Skin epidermis (tissue), 12 donors: ENCODE measurements around the gene KCNJ9.
A peak's percentile ranks its signal among the peaks of the same experiment; 100 is the strongest.
"Not testable (repeated sequence)": the region's sequence is repeated elsewhere in the genome, so short reads cannot be mapped to it uniquely, and the experiment has no call there.

Experiments used
- H3K27ac ChIP-seq, 21 experiments: fragments of 200-600 bp; sonication (generic) in 11 of 21; one replicate each; pipeline ENCODE4 v1.5.0; 2020; ENCODE audit warnings: mild to moderate bottlenecking in 3 of 21, inconsistent platforms in 2 of 21, moderate library complexity in 2 of 21
- H3K4me3 ChIP-seq, 7 experiments: fragments of 200-600 bp; sonication (generic) in 2 of 7; one replicate each; pipeline ENCODE4 v1.5.0; 2020; ENCODE audit warnings: inconsistent platforms in 2 of 7, mild to moderate bottlenecking in 2 of 7, moderate library complexity in 1 of 7

KCNJ9 gene

DNA sequence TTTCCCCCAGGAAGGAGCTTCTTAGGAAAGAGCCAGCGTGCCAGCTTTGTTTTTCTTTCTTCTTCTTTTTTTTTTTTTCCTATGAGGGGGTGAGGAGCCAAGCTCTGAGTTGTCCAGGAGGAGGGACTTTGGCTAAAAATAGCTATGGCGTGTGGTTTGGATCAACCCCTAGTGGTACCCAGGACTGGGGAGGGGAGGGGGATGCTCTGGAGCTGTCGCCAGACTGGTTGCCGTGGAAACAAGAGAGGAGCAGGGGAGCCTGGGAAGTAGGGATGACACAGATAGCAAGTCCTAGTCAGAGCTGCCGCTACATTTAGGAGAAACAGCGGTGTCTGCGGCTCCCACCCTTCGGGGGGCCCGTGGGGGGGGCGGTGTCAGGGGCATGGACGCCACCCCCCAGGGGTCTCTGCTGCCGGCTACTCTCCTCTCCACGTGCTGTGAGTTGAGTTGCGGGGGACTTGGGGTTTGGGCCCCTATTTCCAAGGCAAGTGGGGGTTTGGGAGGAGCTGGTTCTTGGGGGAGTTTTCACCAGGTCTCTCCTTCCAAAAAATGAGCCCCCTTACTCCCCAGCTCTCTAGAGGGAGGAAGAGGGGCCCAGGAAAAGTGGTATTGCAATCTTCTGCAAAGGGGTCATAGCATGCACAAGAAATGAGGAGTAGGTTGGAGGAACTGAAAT lies at the start of gene KCNJ9:
TSS of gene KCNJ9 (plus strand) at position 278 of the 676 bp plus-strand sequence. CDS start 2,493 bp downstream, outside the sequence.
- no peak within 1 kb of the TSS for H3K27ac ChIP-seq
- H3K4me3 ChIP-seq = no peak within 1 kb of the TSS

DNA sequence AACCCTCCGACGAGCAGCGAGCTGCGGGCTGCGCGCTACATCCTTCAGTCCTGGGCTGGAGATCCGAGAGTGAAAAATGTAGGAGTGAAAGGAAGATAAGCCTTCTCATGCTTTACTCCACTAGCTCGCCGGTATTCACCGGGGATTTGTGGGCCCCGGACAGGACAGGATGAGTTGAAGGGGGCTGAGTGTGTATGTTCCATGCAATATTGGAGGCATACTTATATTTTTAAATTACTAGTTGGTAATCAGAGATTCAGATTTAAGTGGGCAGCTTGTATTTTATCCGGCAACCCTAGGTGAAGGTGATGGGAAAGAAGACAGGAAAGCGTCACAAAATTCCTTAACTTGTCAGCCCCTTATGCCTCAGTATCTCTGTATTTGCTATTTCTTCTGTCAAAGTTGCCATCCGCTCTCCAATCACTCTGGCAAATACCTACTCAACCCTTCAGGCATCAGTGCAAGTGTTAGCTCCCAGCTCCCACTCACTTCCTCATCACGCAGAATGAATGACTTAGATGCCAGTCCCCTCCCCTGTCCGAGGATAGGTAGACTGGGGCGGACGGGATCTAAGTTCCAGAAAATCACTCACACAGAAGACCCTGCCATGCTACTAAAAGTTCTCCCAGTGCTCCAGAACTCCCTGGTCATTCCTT lies 49.0 kb upstream of the KCNJ9 start:
- Histone ChIP-seq H3K27ac (peak overlapping the region in 19 of 21 experiments; percentile 26 to 87 (median 76)), H3K4me3 (peak overlapping the region; percentile 72 to 93 (median 83))

DNA sequence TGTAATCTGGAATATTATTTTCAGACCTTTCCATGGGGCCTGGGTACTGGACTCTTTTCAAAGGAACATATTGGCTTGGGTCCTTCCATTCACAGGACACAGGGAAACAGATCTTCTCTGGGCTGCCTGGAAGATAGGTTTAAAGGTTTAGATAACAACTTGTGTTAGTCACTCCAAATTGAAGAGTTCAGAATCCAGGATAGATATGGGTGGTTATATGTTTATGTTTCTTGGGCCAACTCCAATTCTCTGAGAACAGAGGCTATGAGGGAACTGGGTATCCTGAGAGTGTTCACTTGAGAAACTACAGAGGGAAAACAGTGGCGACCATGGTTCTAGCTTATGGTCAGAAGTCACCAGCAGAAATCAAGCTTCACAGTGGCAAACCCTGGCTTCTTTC lies 40.9 kb upstream of the KCNJ9 start:
- Histone ChIP-seq H3K27ac (no peak overlapping the region), H3K4me3 (no peak overlapping the region)

DNA sequence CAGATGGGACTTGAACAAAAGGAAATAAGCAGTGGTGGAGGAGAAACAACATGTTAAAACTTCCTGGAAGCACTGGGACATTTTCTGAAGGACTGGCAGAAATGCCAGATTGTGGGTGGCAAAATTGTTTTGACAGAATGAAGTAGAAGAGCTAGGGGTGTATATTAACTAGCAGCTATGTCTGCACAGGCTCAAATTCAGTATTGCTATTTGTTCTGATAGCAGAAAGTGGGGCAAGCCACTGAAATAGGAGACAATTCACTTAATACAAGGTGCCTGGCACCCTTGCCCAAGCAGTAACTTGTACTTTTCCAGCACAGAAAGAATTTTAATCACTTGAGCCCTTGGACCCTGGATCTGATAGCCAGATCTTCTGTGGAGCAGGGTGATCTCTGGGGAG lies 37.8 kb upstream of the KCNJ9 start:
- H3K27ac ChIP-seq = no peak overlapping the region
- no peak overlapping the region for H3K4me3 ChIP-seq

DNA sequence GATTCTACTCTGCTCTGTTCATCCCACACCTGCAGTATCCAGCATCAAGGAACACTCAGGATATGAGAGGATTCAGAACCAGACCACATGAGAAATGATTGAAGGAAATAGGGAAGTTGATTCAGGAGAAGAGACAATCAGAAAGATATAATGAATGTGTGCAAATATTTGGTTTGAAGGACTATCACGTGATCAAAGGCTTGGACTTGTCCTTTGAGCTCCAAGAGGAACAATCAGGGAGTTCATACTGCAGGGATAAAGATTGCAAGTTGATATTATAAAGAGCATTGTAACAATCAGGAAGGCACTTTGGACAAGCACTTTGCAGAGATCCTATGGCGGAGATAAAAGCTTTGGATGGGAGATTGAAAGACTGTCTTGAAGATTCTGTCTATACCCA lies 35.7 kb upstream of the KCNJ9 start:
- no peak overlapping the region for H3K4me3 ChIP-seq
- H3K27ac ChIP-seq = no peak overlapping the region

DNA sequence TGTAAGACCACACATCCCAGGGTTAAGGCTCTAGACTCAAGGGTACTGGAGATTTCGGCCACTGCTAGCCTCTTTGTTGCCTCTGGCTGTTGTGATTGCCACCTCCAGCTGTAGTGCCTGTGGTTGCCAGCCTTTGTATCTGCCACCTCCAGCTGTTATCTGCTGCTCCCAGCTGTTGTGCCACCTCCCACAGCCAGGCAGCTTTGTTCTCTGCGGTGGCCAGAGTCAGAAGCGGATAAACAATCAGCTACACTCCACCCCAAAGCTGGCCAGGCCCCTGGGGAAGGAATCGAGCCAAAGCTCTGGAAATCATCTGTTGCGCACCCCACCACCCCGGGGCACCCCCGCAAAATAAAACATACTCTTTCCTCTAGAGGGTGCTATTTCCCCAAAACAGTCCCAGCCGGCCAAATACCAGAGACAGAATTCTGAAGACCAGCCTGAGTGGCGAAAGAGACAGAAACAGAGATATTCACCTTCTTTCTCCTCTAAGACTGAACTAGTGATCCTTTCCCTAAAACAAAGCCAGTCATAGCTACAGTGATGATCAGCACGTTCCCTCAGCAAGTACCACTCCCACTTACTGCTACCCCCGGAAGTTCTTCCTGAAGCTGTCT lies 34.7 kb upstream of the KCNJ9 start:
- Histone ChIP-seq H3K4me3 (no peak overlapping the region), H3K27ac (no peak overlapping the region)

DNA sequence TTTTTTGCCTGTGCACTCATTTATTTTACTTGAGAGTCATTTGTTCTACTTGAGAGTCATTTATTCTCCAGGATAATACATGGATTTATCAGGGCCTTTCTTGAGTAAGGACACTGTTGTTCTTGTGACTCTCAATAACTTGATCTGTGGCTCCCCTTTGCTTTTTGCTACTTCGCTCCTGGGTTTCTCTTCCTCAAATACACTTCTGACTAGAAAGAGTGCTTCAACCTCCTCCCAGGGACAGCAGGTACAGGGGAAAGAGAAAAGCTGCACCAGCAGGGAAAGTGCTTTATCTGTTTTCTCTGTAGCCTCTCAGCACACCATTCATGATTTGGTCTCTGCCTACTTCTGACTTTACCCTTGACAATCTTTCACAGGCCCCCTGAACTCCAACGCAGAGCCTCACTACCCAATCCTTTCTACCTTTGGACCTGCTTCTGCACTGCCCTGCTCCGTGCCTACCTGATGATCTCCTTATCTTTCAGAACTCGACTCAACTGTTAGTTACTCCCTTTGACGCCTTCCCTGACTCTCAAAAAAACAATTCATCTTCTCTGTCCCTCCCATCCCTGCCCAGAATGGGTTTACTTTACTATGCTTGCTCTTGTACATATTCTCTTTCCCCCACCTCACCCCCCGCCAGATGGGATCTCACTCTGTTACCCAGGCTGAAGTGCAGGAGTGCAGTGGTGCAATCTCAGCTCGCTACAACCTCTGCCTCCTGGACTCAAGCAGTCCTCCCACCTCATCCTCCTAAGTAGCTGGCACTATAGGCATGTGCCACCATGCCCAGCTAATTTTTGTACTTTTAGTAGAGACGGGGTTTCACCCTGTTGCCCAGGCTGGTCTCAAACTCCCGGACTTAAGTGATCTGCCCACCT lies 34.0 kb upstream of the KCNJ9 start:
- Histone ChIP-seq H3K4me3 (no peak overlapping the region), H3K27ac (no peak overlapping the region)

DNA sequence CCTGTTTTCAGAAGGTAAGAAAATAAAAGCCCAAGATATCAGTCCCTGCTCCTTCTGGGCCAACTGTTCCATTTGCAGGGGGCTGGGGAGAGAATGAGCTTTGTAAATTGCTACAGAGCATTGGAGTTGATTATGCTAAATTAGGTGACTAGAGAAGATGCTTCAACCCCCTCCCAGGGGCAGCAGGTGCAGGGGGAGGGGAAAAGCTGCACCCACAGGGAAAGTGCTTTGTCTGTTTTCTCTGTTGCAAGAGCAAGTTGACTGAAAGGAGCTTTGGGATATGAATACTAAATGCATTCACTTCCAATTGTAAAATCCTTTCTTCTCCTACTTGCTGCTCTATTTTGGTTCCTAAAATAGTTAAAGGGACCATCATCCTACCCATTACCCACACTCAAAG lies 33.0 kb upstream of the KCNJ9 start:
- no peak overlapping the region for H3K27ac ChIP-seq
- no peak overlapping the region for H3K4me3 ChIP-seq

DNA sequence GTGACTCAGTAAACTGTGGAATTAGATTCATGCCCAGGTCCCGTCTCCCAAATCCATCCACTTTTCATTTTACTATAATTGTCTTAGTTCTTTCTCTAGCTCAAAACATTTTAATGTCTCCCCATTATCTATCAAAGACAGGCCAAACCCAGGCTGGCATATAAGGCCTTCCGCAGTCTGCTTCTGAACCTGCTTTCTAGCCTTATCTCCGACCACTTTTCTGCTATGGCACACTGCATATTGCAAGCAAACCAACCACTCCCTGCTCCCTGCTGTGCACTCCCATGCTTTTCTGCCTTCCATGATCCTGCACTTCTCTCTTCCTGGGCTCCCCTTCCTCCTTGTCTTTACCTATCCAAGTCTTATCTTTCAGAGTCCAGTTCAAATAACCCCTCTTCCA lies 32.2 kb upstream of the KCNJ9 start:
- no peak overlapping the region for H3K27ac ChIP-seq
- no peak overlapping the region for H3K4me3 ChIP-seq

DNA sequence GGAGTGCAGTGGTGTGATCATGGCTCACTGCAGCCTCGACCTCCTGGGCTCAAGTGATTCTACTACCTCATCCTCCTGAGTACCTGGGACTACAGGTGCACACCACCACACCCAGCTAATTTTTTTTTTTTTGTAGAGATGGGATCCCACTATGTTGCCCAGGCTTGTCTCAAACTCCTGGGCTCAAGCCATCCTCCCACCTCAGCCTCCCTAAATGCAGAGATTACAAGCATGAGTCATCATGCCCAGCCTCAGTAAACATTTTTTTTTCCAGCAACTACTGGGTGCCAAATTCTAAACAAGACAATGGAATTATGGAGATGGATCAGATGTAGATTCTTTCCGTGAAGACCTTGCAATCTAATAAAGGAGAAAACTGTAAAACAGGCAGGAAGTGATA lies 31.2 kb upstream of the KCNJ9 start:
- not testable (repeated sequence) for H3K27ac ChIP-seq, H3K4me3 ChIP-seq

DNA sequence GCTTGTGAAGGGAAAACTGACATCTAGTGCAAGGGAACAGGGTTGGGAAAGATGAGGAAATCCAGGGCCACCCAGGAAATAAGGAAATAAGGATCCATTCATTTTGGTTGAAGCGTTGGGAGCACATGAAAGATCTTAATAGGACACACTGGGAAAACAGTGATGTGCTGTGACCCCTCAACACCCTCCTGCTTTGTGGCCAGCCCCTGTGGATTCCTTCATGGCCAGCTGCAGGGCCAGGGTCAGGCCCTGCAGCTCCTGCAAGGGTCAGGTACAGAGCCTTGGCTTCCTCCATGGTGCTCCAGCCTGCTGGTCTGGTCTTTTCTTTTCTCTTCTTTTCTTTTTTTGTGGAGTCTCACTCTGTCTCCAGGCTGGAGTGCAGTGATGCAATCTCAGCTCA lies 30.7 kb upstream of the KCNJ9 start:
- Histone ChIP-seq H3K27ac (no peak overlapping the region), H3K4me3 (no peak overlapping the region)

DNA sequence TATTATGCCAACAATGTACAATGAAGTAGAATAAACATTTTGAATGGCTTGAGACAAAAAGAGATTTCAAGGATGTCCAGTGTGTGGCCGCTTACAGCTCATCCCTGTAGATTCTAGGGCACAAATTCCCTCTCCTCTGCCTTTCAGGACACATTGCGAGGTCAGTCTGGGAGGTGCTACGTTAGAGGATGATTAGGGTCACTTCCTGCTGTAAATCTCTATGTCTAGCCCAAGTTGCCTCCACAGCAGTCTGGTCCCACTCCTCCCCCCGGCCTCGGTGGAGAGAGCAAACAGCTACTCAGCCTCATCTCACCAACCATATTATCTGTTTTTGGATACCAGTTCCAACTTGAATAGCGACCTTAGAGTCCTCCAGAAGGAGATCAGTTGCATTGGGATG lies 28.4 kb upstream of the KCNJ9 start:
- no peak overlapping the region for H3K27ac ChIP-seq
- no peak overlapping the region for H3K4me3 ChIP-seq

DNA sequence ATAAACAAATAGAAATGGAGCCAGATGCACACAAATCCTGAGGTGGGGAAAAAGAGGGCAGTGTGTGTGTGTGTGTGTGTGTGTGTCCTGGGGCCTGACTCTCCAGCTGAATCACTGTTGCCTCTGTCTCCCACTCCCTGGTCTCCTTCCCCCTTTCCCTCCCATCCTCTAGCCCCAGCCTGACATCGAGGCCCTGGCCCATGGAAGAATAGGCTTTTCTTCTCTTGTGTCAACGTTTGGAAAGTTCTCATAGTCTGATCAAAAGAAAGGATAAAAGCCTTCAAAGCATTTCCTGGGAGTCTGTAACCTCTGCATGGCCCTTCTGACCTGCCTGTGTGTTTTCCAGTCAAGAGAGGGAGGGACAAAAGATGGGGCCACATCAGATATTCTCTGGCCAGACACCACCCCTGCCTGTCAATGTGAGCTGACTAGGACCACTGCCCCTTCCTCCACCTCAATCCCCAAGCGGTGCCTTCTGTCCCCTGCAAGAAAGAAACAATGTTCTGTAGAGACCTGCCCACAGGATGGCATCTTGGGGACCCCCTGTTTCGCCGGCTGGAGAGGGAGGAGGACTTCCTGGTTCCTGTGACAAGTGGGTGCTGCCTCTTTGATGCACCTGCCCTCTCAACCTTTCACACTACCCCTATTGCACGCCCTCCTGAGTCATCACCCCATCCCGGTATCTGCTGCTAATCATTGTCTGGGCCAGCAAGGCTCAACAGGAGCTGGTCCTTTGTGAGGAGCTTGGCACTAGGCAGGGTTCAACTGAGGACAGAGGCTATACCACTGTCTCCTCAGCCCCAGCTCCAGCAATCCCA lies 27.6 kb upstream of the KCNJ9 start:
- Histone ChIP-seq H3K4me3 (no peak overlapping the region), H3K27ac (no peak overlapping the region)

DNA sequence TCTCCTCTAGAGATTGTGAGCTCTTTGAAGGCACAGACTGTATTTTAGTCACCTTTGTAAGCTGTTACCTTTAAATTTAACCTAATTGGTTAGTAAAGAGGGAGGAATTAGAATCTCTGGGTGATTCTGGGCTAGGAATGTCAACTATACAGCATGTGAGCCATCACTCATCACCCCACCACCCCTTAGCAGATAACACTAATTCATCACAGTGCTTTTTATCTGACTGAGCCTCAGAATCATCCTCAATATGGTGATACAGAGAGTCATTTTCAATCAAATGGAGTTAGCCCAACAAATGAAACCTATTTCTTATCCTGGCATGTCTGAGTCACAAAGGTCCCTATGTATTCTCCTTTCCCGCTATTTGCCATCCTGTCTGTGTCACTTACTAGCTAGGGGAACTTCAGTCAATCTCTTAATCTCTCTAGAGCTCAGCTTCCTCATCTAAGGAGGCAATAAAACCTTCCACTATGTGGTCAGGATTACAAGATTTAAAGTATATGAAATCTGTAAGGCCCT lies 24.6 kb upstream of the KCNJ9 start:
- Histone ChIP-seq H3K4me3 (no peak overlapping the region), H3K27ac (no peak overlapping the region)

DNA sequence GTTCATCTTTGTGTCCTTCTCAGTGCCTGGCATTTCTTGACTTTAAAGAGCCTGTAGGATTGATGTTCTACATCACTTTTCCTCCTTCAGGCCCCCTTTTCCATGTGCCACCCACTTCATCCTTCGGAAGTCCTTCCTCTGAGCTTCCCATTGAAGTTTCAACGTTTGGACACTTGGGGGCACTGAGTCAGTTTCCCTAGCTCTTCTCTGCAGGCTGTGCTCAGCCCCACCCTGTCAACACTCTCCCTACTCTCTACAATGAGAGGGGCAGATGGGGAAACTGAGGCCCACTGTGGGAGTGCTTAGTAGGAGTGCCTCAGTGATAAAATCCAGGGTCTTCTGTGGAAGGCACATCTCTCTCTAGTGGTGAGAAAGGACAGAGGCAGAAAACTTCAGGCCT lies 23.3 kb upstream of the KCNJ9 start:
- H3K4me3 ChIP-seq = no peak overlapping the region
- H3K27ac ChIP-seq = no peak overlapping the region

DNA sequence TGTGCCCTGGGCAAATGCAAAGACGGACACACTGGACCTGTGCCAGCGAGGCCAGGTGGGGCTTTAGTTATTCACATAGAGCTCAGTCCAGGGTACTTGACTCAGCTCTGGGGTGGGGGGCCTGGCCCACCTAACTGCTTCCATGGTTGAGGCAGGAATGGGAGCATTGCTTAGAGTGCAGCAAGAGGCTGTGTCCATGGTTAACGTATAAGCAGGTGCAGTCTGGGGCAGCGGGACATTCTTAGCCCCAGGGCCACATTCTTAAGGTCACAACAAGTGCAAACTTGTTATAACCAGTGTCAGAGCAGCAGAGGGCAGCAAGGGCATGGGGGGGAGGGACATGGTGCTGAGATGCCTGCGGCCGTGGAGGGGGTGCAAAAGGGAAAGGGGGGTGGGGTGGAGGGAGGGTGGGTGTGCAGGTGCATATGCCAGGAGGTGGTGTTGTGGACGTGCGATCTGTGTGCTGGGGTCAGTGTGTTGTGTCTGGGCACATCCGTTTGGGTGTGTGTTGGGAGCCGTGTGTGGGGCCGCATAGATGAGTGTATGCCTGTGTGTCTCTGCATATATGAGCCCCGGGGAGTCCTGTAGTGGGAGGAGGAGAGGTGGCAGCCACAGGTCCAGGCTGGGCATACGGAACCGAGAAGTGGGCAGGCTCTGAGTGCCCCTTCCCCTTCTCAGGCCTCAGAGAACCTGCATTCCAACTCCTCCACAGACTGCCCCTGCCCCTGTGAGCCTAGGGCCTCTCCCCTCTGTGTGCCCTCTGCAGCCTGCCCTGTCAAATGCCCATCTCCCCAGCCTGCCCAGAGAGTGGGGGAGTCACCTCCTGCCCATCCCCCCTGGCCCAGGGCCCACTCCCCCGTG lies 19.7 kb upstream of the KCNJ9 start:
- Histone ChIP-seq H3K4me3 (no peak overlapping the region), H3K27ac (no peak overlapping the region)

DNA sequence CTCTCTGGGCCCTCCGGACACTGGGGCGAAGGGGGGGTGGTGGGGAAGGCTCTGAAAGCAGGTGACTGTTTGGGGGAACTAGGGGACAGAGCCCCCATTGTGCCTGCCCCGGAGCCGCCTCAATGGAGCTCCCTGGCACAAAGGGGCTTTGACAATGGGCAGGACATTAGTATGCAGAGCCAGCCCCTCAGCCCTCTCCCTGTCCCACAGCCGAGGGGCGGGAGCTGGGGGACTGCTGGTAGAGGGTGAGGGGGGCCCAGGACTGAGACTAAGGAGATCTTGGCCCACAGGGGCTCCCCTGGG lies 19.2 kb upstream of the KCNJ9 start:
- H3K27ac ChIP-seq = no peak overlapping the region
- H3K4me3 ChIP-seq = no peak overlapping the region

DNA sequence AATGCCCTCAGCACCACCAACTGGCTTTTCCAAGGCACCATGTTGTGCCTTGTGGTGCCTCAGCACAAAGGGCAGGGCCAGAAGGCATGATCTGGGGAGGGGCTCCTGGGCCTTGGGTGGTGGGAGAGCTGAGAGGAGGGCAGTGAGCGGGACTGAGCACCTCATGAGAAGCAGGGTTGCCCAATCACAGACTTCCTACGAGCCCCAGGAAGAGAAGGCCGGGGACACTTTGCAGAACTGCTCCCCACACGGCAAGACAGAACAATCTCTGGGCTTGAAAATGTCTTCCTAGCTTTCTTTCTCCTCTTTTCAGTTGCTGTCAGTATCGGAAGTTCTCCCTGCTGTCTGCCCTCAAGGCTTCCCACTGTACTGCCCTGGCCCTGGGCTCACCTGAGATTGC lies 18.2 kb upstream of the KCNJ9 start:
- no peak overlapping the region for H3K4me3 ChIP-seq
- H3K27ac ChIP-seq = no peak overlapping the region

DNA sequence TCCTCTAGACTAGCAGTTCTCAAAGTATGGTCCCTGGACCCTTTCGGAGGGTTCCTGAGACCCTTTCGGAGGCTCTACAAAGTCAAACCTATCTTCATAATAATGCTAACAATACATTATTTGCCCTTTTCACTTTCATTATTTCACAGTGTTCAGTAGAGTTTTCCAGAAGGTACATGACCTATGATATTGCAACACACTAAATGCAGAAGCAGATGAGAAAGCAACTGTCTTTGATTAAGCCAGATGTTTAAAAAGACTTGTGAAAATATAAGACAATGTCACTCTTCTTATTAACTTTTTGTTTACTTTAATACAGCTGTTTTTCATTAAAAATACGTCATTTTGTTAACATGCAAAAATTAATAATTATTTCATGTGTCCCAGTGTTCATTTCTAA lies 17.2 kb upstream of the KCNJ9 start:
- Histone ChIP-seq H3K27ac (no peak overlapping the region), H3K4me3 (no peak overlapping the region)
